Ishikawa (cell line): ENCODE measurements around the gene ATXN1.

Experiments
- CEBPB ChIP-seq: IDR thresholded peaks from 2 replicates; pipeline ENCODE4 v1.6.1; 2012
- EP300 ChIP-seq: IDR thresholded peaks from 2 replicates; pipeline ENCODE4 v1.6.1; 2012; ENCODE audit warnings: borderline replicate concordance
- FOXM1 ChIP-seq: IDR thresholded peaks from 2 replicates; pipeline ENCODE4 v1.6.1; 2012; ENCODE audit warnings: low read depth, borderline replicate concordance
- MAX ChIP-seq: IDR thresholded peaks from 2 replicates; pipeline ENCODE4 v1.6.1; 2012
- NFIC ChIP-seq: IDR thresholded peaks from 2 replicates; pipeline ENCODE4 v1.6.1; 2012
- RAD21 ChIP-seq: IDR thresholded peaks from 2 replicates; pipeline ENCODE4 v1.6.1; 2012; ENCODE audit warnings: low read depth
- REST ChIP-seq: IDR thresholded peaks from 2 replicates; pipeline ENCODE4 v1.6.1; 2012; ENCODE audit warnings: low read depth, mild to moderate bottlenecking
- TAF1 ChIP-seq: IDR thresholded peaks from 2 replicates; pipeline ENCODE4 v1.6.1; 2012; ENCODE audit warnings: low read depth, mild to moderate bottlenecking
- TCF12 ChIP-seq: IDR thresholded peaks from 2 replicates; pipeline ENCODE4 v1.6.1; 2012; ENCODE audit warnings: low read depth
- TEAD4 ChIP-seq: IDR thresholded peaks from 2 replicates; pipeline ENCODE4 v1.6.1; 2012
- YY1 ChIP-seq: IDR thresholded peaks from 2 replicates; pipeline ENCODE4 v1.6.1; 2012; ENCODE audit warnings: low read depth
- ZBTB7A ChIP-seq: IDR thresholded peaks from 2 replicates; pipeline ENCODE4 v1.6.1; 2012; ENCODE audit warnings: low read depth

GRCh38 chr6:16486661-16487060 is 274.6 kb downstream of the ATXN1 start:
- no peak for TF ChIP-seq CEBPB
- TF ChIP-seq TEAD4 = no peak
- no peak for TF ChIP-seq MAX
- TF ChIP-seq REST = no peak
- TF ChIP-seq YY1 = no peak
- TF ChIP-seq TCF12 = no peak
- TF ChIP-seq RAD21 = no peak
- TF ChIP-seq FOXM1 = no peak
- TF ChIP-seq ZBTB7A = no peak
- TF ChIP-seq EP300 = no peak
- no peak for TF ChIP-seq TAF1
- no peak for TF ChIP-seq NFIC
